Measurements from ENCODE around the gene UVRAG. TPM values are rescaled to one million over a fixed set of nuclear protein-coding genes. Genes with fewer than 3 reads are reported as not detected.

The UVRAG gene
- total and polyA plus RNA-seq, 4 donors: 8.7 to 53.2 (median 18.3) TPM

GRCh38 chr11:76041208-76041607 is 226.2 kb downstream of the UVRAG start:
- H3K9me3 ChIP-seq (ENCODE audit: control insufficient read depth in 4 of 4, insufficient read depth in 3 of 4, low read length in 3 of 4): peaks cover 0 to 2% (median 0%) of the 10 kb centered on the region in 4 donors
- H3K9ac ChIP-seq (ENCODE audit: insufficient read depth in 1 of 2, low read length in 2 of 2): no peak overlapping the region
- ATAC-seq (ENCODE audit: insufficient read depth, low FRiP score) (no peak), DNase-seq (no peak)
- peaks cover 0 to 2% (median 0%) of the 10 kb centered on the region in 5 donors for H3K4me1 ChIP-seq (ENCODE audit: control insufficient read depth in 5 of 5, insufficient read depth in 5 of 5, low read length in 5 of 5)
- no peaks in the 10 kb centered on the region for H3K36me3 ChIP-seq (ENCODE audit: control insufficient read depth in 4 of 4, insufficient read depth in 4 of 4, low read length in 4 of 4)
- no peak overlapping the region for H3K27ac ChIP-seq (ENCODE audit: low read depth in 1 of 2, low read length in 1 of 2)
- 96% methylated on average over 3 of the region's 3 CpGs for WGBS, 2 donors
- no peak overlapping the region for H3K4me3 ChIP-seq
- TF ChIP-seq CTCF (IDR thresholded peaks at IDR 0.05; ENCODE audit: control extremely low read depth, extremely low read depth): no peak
- H3K27me3 ChIP-seq (ENCODE audit: control insufficient read depth in 3 of 3, insufficient read depth in 3 of 3, low read length in 2 of 3): no peaks in the 10 kb centered on the region

GRCh38 chr11:76044750-76045320 is 229.8 kb downstream of the UVRAG start:
- no peak for DNase-seq
- no peak overlapping the region for H3K27ac ChIP-seq (ENCODE audit: low read depth in 1 of 2, low read length in 1 of 2)
- no peak overlapping the region for H3K9ac ChIP-seq (ENCODE audit: insufficient read depth in 1 of 2, low read length in 2 of 2)
- no peak for TF ChIP-seq CTCF (IDR thresholded peaks at IDR 0.05; ENCODE audit: control extremely low read depth, extremely low read depth)
- no peak for ATAC-seq (ENCODE audit: insufficient read depth, low FRiP score)
- no peaks in the 10 kb centered on the region for H3K36me3 ChIP-seq (ENCODE audit: control insufficient read depth in 4 of 4, insufficient read depth in 4 of 4, low read length in 4 of 4)
- H3K4me1 ChIP-seq (ENCODE audit: control insufficient read depth in 5 of 5, insufficient read depth in 5 of 5, low read length in 5 of 5): peaks cover 0 to 2% (median 0%) of the 10 kb centered on the region in 5 donors
- peaks cover 0 to 2% (median 0%) of the 10 kb centered on the region in 4 donors for H3K9me3 ChIP-seq (ENCODE audit: control insufficient read depth in 4 of 4, insufficient read depth in 3 of 4, low read length in 3 of 4)
- 88 to 93% methylated on average over 7 of the region's 7 CpGs for WGBS, 2 donors
- H3K27me3 ChIP-seq (ENCODE audit: control insufficient read depth in 3 of 3, insufficient read depth in 3 of 3, low read length in 2 of 3): no peaks in the 10 kb centered on the region
- no peak overlapping the region for H3K4me3 ChIP-seq

- H3K36me3 ChIP-seq (ENCODE audit: control insufficient read depth in 4 of 4, insufficient read depth in 4 of 4, low read length in 4 of 4): no peaks in the 10 kb centered on the region
- no peak for TF ChIP-seq CTCF (IDR thresholded peaks at IDR 0.05; ENCODE audit: control extremely low read depth, extremely low read depth)
- no peak overlapping the region for H3K27ac ChIP-seq (ENCODE audit: low read depth in 1 of 2, low read length in 1 of 2)
- H3K9ac ChIP-seq (ENCODE audit: insufficient read depth in 1 of 2, low read length in 2 of 2): no peak overlapping the region
- no peak overlapping the region for H3K4me3 ChIP-seq
- H3K9me3 ChIP-seq (ENCODE audit: control insufficient read depth in 4 of 4, insufficient read depth in 3 of 4, low read length in 3 of 4): no peaks in the 10 kb centered on the region
- 94 to 96% methylated on average over 1 of the region's 1 CpG for WGBS, 2 donors
- no peak for ATAC-seq (ENCODE audit: insufficient read depth, low FRiP score)
- no peak for DNase-seq
- H3K4me1 ChIP-seq (ENCODE audit: control insufficient read depth in 5 of 5, insufficient read depth in 5 of 5, low read length in 5 of 5): peaks cover 0 to 2% (median 0%) of the 10 kb centered on the region in 5 donors
- H3K27me3 ChIP-seq (ENCODE audit: control insufficient read depth in 3 of 3, insufficient read depth in 3 of 3, low read length in 2 of 3): no peaks in the 10 kb centered on the region
These were observed 232.2 kb downstream of the UVRAG start for GRCh38 chr11:76047231-76047630.

GRCh38 chr11:76047766-76048165 is 232.8 kb downstream of the UVRAG start:
- H3K9me3 ChIP-seq (ENCODE audit: control insufficient read depth in 4 of 4, insufficient read depth in 3 of 4, low read length in 3 of 4): no peaks in the 10 kb centered on the region
- H3K9ac ChIP-seq (ENCODE audit: insufficient read depth in 1 of 2, low read length in 2 of 2): no peak overlapping the region
- H3K4me1 ChIP-seq (ENCODE audit: control insufficient read depth in 5 of 5, insufficient read depth in 5 of 5, low read length in 5 of 5): peaks cover 0 to 2% (median 0%) of the 10 kb centered on the region in 5 donors
- H3K27ac ChIP-seq (ENCODE audit: low read depth in 1 of 2, low read length in 1 of 2): no peak overlapping the region
- no peaks in the 10 kb centered on the region for H3K27me3 ChIP-seq (ENCODE audit: control insufficient read depth in 3 of 3, insufficient read depth in 3 of 3, low read length in 2 of 3)
- no peak for DNase-seq
- H3K4me3 ChIP-seq: no peak overlapping the region
- no peak for ATAC-seq (ENCODE audit: insufficient read depth, low FRiP score)
- no peaks in the 10 kb centered on the region for H3K36me3 ChIP-seq (ENCODE audit: control insufficient read depth in 4 of 4, insufficient read depth in 4 of 4, low read length in 4 of 4)
- no peak for TF ChIP-seq CTCF (IDR thresholded peaks at IDR 0.05; ENCODE audit: control extremely low read depth, extremely low read depth)

All from lung (tissue), 12 donors.